NCI-H1436 treated with DMSO at 0.1 percent for 48 hours (cell line): ENCODE results near the gene DIPK1B.
A peak's percentile ranks its signal among the peaks of the same experiment; 100 is the strongest.
"Not testable (repeated sequence)": the region's sequence is repeated elsewhere in the genome, so short reads cannot be mapped to it uniquely, and the experiment has no call there.

Experiments used
- DNase-seq: peaks from one replicate; lab custom pipeline; 2025; lab: John Stamatoyannopoulos, UW

The DIPK1B gene

DNA sequence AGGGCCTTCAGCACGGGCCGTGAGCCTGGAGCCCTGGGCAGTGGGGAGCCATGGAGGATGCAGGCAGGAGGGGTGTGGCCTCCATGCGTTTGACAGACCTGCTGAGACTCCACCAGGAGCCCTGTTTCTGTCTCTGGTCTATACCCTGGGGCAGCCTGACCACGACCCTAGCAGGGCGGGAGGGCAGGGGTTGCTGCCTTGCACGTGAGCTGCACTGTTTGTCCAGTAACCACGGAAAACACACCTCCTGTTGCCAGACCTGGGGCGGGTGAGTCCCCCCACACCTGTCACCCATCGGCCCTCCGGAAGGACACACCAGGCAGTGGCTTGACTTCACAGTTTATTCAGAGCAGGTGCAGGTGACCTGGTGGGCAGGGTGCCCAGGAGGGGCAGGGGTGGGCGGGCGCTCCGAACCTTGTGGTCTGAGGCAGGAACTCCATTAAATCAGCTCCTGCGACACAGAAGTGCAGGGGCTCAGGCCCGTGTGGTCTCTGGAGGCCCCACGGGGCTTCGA, 41.7 kb downstream of the DIPK1B start:
- no peak for DNase-seq

DNA sequence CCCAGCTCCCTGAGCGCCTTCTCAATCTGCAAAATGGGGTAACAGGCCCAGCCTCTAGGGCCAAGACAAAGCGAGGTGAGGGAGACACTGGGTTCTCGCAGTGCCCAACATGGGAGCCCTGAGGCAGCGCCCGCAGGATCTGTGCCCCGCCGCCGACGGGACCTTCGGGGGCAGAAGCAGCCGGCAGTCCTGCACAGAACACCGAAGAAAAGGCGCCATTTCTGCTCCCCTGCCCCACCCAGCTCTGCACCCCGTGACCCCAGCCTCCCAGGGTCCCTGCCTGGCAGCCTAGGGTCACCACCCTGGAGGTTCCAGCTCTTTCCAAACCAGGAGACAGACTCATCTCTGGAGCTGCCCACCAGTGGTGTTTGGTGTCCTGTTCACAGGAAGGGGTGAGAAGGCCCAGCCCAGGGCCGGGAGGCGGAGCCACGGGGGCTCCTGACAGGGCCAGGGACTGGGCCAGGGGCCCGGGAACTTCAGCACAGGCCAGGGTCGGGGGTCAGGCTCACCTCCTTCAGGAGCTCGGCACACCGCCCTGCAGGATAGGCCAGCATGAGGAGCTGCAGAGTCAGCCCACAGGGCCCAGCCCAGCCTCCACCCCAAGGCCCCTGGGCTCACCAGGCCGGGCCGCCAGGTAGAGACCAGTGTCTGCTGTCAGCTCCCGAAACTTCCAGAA, 42.4 kb downstream of the DIPK1B start:
- no peak for DNase-seq

DNA sequence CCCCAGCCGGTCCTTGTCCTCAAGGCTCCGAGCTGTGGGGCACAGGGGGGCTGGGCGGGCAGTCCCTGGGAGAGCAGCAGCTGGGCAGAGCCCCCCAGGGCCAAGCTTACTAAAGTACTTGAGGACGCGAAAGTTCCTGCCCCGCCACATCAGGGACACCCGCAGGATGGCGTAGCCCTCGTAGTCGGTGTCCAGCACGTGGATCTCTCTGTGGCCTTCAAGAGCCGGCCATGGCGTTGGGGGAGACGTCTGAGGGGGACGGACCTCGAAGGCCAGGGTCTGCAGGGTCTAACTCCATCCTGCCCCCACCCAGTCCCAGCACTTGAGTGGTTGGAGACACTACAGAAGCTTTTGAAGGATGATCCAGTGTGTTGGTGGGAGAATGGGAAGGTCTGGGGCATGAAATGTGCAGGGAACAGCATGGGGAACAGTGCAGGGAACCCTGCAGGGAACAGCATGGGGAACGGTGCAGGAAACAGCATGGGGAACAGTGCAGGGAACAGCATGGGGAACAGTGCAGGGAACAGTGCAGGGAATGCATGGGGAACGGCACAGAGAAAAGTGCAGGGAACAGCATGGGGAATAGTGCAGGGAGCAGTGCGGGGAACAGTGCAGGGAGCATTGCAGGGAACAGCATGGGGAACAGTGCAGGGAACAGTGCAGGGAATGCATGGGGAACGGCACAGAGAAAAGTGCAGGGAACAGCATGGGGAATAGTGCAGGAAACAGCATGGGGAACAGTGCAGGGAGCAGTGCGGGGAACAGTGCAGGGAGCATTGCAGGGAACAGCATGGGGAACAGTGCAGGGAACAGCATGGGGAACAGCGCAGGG, 43.1 kb downstream of the DIPK1B start:
- not testable (repeated sequence) for DNase-seq

DNA sequence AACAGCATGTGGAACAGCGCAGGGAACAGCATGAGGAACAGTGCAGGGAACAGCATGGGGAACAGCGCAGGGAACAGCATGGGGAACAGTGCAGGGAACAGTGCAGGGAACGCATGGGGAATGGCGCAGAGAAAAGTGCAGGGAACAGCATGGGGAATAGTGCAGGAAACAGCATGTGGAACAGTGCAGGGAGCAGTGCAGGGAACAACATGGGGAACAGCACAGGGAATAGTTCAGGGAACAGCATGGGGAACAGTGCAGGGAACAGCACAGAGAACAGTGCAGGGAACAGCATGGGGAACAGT, 43.7 kb downstream of the DIPK1B start:
- no peak for DNase-seq

DNA sequence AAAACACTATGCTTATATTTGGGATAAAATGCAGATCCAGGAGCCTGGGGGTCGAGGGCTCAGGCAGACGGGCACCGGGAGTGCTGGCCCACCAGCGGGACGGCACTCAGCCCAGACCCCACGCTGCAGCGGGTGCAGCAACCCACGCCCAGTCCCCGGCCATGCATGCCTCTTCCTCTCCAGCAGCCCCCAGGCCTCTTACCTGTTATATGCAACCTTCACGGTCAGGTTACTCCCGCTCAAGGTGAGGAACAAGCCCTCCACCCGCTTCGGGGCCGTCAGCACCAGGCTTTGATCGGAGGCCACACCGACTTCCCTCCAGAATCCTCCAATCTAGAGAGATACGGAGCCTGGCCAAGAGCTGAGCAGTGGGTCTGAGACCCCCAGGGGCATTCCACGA, 44.5 kb downstream of the DIPK1B start:
- no peak for DNase-seq

DNA sequence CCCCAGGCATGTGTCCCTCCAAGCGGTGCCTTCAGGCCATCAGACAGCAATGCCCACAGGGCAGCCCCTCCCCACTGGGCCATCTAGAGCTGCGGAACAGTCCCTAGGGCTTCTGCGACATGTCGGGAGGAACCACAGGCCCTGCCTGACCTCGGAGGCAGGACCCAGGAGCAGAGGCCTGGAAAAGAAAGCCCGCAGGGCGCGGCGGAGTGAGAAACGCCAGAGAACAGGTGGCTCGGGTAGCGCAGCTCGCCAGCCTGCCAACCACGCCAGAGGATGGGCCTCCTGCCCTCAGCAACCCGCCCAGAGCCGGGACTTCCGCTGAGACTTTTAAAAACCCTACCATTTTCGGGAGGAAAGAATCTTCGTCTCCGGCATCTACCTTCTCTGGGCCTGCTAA, 45.0 kb downstream of the DIPK1B start:
- DNase-seq = no peak

DNA sequence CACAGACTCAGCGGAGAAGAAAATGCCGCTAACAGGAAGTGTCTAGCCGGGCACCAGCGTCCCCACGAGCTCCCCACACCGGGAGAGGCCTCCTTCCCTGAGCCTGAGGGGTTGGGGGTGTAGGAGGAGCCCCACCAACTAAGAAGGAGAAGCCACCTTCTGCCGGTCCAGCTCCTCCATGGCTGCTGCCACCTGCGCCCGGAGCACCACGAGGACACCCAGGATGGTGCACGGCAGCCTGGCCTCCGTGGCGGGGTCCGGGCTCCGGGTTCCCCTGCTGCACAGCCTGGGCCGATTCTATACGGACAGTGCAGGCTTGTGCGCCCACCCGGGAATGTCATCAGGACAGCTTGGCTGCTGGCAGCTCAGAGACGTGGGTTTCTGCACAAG, 45.4 kb downstream of the DIPK1B start:
- DNase-seq = no peak

DNA sequence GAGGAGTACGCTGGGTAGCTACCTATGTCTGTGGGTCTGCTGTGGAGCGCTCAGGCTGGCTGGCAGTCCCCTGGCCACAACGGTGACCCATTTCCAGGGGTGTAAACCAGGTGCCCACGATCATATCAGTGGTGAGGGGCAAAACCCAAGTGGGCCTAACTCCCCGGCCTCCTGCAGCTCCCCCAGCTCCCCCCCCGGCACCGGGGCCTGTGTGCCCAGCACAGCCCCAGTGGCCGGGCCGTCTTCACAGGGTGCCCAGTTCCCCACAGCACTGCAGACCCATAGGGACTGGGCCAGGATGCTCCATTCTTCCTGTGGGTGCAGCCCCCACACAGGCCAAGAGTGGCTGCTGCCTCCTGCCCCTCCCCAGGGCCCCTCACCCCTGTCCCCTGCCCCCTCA, 46.6 kb downstream of the DIPK1B start:
- no peak for DNase-seq

DNA sequence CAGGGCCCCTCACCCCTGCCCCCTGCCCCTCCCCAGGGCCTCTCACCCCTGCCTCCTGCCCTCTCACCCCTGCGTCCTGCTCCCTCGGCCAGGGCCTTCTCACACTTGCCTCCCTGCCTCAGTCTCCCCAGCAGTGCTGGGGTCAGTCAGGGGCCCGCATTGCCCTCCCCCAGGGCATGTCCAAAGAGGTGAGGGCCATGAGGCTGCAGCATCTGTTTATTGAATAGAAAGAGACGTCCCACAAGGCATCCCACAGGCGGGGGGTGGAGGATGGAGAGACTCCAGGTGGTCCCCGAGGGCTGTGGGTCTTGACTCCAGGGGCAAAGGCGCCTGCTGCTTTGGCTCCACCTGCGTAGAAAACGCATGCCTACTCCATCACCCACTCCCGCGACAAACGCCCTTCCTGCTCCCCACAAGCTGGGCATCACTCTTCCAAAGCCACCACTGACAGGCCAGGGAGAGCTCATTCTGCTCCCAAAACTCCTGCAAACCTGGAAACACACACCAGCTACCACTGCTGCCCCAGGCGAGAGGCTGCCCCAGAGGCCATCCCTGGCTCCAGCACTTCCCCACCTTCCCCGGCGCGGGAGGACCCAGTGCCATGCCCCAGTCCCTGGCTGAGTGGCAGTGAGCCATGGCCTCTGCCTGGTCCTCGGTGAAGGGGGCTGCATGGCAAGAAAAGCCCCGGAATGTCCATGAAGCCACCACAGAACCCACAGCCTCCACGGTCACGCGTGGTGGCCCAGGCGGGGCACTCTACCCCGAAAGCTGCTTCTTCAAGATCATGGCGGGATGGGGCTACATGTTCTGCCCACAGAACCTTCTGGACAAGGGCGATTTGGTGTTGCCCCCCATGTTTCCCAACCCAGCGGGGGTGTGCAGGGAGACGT, 47.3 kb downstream of the DIPK1B start:
- DNase-seq = no peak

DNA sequence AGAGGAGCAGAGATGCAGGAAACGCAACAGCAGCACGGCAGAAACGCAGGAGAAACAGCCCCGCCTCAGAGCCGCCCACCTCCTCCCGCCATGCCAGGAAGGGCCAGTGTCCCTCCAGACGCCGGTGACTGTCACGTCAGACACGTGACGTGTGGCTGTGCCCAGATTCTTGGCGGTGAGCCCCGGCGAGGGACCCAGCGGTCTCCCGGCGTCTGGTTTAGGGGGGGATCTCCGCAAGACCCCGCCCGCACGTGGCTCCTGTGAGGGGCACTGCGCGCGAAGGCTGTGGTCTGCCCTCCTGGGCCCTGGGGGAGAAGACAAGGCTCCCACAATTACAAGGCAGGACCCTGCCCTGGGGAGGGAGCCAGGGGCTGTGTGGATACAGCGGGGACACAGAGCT, 48.1 kb downstream of the DIPK1B start:
- DNase-seq = no peak

DNA sequence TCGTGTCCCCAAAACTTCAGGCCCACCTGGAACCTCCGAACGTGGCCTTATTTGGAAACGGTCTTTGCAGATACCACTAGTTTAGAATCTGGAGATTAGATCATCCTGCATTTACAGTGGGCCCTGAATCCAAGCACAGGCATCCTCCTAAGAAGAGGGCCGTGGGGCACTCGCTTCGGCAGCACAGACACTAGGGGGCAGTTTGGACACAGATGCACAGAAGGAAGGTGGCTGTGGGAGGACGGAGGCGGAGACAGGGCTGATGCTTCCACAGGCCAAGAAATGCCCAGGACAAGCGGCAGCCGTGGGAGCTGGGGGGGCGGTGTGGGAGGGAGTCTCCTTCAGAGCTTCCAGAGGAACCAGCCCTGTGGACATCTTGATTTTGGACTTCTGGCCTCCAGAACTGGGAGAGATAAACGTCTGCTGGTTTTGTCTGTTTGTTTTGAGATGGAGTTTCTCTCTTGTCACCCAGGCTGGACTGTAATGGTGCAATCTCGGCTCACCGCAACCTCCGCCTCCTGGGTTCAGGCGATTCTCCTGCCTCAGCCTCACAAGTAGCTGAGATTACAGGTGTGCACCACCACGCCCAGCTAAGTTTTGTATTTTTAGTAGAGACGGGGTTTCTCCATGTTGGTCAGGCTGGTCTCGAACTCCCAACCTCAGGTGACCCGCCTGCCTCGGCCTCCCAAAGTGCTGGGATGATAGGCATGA, 48.6 kb downstream of the DIPK1B start:
- DNase-seq = not testable (repeated sequence)

DNA sequence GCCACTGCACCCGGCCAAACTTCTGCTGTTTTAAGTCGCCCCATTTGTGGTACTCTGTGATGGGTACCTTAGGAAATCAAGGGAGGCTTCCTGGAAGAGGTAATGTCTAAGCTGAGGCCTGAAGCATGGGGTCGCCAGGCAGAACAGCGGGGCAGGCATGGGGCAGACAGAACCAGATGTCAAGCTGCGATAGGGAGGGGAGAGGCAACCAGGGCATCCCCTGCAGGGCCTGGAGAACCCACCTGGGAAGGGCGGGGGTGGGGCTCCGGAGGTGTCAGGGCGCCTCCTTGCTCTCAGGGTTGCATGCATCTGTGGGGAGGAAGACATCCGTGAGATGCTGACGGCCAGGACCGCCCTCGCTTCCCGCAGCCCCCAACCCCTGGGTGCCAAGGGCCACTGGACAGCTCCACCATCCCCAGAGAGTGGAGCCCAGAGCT, 49.2 kb downstream of the DIPK1B start:
- no peak for DNase-seq

DNA sequence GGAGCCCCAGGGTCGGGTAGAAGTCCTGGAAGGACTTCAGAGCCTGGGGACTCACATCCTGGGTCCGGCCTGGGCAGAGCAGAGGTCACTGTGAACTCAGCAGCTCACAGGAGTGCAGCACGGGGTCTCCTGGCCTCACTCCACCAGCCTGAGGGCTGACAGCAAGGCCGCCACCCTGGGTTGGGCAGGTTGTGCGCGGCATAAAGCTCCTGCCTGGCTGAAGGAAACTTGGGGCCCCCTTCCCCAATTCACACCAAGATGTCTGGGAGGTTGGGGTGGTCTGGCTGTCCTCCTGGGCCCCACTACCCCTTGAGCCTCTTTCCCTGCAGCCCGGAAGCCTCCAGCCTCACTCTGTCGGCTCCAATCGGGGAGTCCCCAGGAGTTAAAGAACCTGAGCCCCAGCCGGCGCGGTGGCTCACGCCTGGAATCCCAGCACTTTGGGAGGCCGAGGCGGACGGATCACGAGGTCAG, 49.9 kb downstream of the DIPK1B start:
- DNase-seq = no peak

DNA sequence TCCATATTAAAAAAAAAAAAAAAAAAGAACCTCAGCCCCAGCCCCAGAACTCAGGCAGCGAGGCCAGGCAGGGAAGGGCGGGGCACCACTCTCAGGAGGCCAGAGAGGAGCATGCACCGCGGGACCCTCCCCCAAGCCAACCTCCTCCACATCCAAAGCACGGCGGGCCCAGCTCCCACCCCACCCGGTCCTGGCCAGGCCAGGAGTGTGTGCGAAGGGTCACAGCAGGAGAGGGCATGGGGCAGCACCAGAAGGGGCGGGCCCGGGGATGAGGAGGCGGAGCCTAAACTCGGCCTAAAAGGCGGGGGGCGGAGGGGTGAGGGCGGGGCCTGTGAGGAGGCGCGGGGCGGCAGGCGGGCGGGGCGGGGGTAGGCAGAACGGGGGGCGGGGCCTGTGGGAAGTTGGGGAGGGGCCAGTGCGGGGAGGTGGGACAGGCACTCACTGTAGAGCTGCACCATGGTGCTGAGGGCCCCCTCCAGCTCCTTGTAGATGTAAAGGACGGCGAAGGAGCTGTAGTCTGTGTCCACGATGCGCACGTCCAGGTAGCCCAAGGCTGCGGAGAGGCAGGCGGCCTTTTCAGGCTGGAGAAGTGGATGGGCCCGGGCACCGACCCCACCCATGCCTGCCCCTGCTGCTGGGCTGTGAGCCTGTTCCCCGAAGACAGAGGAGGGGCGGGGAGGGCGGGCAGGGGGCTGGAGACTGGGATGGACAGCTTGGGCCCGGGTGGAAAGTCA, 50.7 kb downstream of the DIPK1B start:
- no peak for DNase-seq

DNA sequence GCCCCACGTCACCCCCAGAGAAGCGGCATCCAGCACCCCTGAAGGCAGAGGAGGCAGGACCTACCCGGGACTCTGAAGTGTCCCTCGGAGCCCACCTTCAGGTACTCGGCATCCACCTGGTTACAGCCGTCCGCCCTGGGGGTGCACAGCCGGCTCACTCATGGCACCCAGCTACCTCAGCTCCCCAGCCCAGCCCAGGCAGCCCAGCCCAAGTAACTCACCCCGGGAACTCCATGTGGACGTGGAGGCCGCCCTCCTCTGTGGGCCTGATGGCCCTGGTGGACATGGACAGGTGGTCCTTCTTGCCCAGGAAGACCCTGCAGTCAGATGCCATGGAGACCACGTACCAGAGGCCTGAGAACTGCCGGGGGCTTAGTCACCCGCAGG, 51.3 kb downstream of the DIPK1B start:
- DNase-seq = no peak

DNA sequence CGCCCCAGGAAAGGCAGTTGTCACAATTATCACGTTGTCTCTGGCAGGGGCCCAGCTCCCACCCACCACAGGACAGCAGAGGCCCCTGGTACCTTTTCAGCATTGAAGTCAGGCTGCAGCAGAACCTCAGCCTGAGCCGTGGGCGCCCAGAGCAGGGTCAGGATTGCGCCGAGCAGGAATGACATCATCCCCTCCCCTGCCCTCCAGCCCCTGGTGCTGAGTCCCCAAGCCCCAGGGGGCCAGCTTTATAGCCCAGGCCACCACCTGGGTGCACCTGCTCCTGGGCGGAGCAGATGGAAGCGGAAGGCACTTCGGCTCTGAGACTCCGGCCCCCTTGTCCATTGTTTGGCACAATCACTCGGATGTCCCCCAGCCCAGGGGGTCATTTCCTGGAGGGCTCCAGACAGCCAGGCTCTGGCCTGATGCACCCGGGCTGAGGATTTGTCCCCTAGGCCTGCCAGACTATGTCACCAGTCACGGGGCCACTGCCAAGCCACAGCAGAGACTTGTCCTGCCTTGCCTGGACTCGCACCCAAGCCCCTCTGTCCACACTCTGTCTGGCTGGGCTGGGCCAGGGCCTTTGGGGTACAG, 52.0 kb downstream of the DIPK1B start, which contains the start of gene LCN15:
Gene LCN15 (minus strand): TSS at position 218 of the 591 bp plus-strand sequence. CDS start 30 bp downstream, at position 188.
- DNase-seq = no peak

DNA sequence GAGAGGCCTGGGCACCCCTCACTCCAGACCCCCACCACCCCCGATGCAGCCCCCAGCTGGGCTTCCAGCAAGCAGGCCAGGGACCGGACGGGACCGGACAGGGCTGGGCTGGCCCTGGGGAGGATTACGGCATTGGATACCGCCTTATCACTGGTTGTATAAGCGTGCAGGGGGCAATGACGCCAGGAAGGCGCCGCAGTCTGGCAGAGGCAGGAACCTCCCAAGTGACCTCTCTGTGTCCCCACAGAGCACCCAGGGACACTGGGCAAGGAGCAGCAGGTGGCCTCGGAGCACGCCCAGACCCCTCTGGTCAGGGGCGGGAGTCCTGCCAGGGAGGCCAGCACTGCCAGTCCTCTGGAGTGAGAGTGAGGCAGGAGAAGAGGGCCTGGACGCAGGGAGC, 52.7 kb downstream of the DIPK1B start:
- no peak for DNase-seq

DNA sequence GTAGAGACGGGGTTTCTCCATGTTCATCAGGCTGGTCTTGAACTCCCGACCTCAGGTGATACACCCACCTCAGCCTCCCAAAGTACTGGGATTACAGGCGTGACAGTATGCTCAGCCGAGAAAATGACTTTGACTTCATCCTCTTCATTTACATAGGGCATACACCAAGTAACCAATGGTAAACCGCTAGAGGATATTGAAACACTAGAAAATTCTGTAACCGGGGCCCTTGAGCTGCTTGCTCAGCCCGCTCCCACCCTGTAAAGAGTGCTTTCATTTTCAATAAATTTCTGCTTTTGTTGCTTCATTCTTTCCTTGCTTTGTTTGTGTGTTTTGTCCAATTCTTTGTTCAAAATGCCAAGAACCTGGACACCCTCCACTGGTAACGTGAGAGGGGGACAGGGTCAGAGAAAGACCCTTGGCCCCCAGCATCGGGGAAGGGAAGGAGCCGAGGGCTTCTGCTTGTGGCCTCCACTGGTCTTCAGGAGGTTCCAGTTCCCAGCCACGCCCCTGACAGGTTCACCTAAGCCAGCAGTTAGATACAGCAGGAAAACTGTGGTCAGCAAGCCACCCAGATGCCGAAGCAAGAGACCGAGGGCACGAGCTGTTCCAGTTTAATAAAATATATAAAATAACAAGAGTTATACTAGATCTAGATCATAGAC, 53.5 kb downstream of the DIPK1B start:
- DNase-seq = not testable (repeated sequence)

DNA sequence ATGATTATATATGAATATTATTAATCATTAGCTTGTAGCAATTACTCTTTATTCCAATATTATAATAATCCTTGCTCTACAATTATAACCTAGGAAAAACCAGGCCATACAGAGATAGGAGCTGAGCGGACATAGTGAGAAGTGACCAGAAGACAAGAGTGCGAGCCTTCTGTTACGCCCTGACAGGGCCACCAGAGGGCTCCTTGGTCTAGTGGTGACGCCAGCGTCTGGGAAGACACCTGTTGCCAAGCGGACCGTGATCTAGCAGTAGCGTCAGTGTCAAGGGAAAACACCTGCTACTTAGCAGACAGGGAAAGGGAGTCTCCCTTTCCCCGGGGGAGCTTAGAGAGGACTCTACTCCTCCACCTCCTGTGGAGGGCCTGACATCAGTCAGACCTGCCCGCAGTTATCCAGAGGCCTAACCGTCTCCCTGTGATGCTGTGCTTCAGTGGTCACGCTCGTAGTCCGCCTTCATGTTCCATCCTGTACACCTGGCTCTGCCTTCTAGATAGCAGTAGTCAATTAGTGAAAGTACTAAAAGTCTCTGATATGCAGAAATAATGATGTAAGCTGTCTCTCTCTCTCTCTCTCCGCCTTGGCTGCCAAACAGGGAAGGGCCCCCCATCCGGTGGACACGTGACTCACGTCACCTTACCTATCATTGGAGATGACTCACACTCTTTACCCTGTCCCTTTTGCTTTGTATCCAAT, 54.2 kb downstream of the DIPK1B start:
- peak; percentile 26 for DNase-seq
